ENCODE measurements around the gene ZNF385A. TPM values are rescaled to one million over a fixed set of nuclear protein-coding genes. Genes with fewer than 3 reads are reported as not detected.

ZNF385A gene
- total and polyA plus RNA-seq, 2 of the 8 experiments (the other 6 are each of a cell fraction or from before 2014, with no cell fraction given): 5.2 to 14.3 TPM

- Histone ChIP-seq H2BK120ac (replicated peaks; ENCODE audit: low read depth, low read length) (peak overlapping the region; percentile 12), H3K36me3 (ENCODE audit: control insufficient read depth in 2 of 4, insufficient read depth in 4 of 4, low read length in 3 of 4) (peaks cover 0 to 22% (median 13%) of the 10 kb centered on the region in 4 experiments; a peak in 6 of 8 replicates), H2AFZ (ENCODE audit: low read length) (no peak overlapping the region), H3K4me2 (ENCODE audit: insufficient read depth in 1 of 2, low read depth in 2 of 2, low read length in 2 of 2) (peak overlapping the region; percentile 80 to 98), H3K4ac (replicated peaks; ENCODE audit: insufficient read length, low read depth, low read length) (peak overlapping the region; percentile 63), H3K9me3 (ENCODE audit: insufficient read depth in 2 of 2, low read depth in 1 of 2, low read length in 1 of 2) (no peaks in the 10 kb centered on the region), H3K18ac (ENCODE audit: extremely low read depth, low read length) (peak overlapping the region; percentile 91; the same call in 1 of the 2 replicates), H3K79me1 (ENCODE audit: low read depth, low read length) (no peaks in the 10 kb centered on the region), H2BK15ac (ENCODE audit: low read length) (no peak overlapping the region; the same call in 1 of the 2 replicates), H3K23ac (ENCODE audit: insufficient read length) (no peak overlapping the region), H4K91ac (replicated peaks; ENCODE audit: insufficient read length, low read length) (peak overlapping the region; percentile 70), H3K27ac (ENCODE audit: low read depth, low read length) (peak overlapping the region; percentile 61), H2AK5ac (ENCODE audit: low read depth, low read length) (no peak overlapping the region), H2BK20ac (ENCODE audit: low read length) (no peak overlapping the region), H3K27me3 (replicated peaks in 1 of 4; ENCODE audit: control insufficient read depth in 3 of 4, extremely low read depth in 1 of 4, insufficient read depth in 3 of 4, low read length in 3 of 4) (peaks cover 0 to 9% (median 4%) of the 10 kb centered on the region in 4 experiments; a peak in 3 of 7 replicates), H3K4me3 (ENCODE audit: extremely low read depth in 1 of 4, insufficient read depth in 2 of 4, low read depth in 3 of 4, low read length in 4 of 4) (peak overlapping the region; percentile 44 to 64 (median 62)), H4K8ac (ENCODE audit: extremely low read depth, insufficient read depth, low read length) (no peak overlapping the region; the same call in 1 of the 2 replicates), H2BK5ac (ENCODE audit: low read depth, low read length) (peak overlapping the region; percentile 80; the same call in 1 of the 2 replicates), H3K23me2 (ENCODE audit: low read depth, low read length) (peaks cover 3% of the 10 kb centered on the region), H4K20me1 (replicated peaks in 1 of 2; ENCODE audit: control insufficient read depth in 1 of 2, insufficient read depth in 2 of 2, low read length in 2 of 2) (no peaks in the 10 kb centered on the region), H3K79me2 (ENCODE audit: control insufficient read depth in 1 of 2, insufficient read depth in 2 of 2, low read length in 2 of 2) (no peaks in the 10 kb centered on the region), H3K56ac (replicated peaks; ENCODE audit: insufficient read length, low read depth, low read length) (no peak overlapping the region), H2BK12ac (ENCODE audit: low read depth, low read length) (no peak overlapping the region), H3K9ac (replicated peaks in 1 of 4; ENCODE audit: extremely low read depth in 1 of 4, low read depth in 3 of 4, low read length in 3 of 4) (peak overlapping the region in 3 of 4 experiments; percentile 49 to 70 (median 67); a peak in 6 of 7 replicates), H3K14ac (ENCODE audit: insufficient read length) (no peak overlapping the region), H3K4me1 (replicated peaks in 1 of 4; ENCODE audit: control insufficient read depth in 3 of 4, insufficient read depth in 4 of 4, low read length in 3 of 4) (peaks cover 27 to 69% (median 33%) of the 10 kb centered on the region in 4 experiments), H4K5ac (ENCODE audit: insufficient read length, low read depth, low read length) (no peak overlapping the region)
- WGBS, 2 experiments (ENCODE audit: extremely low coverage in 1 of 2, insufficient coverage in 1 of 2, insufficient read length in 1 of 2, insufficient replicate concordance in 2 of 2, low coverage in 1 of 2, low lambda C conversion rate in 2 of 2, missing lambda C conversion rate in 1 of 2): 3% methylated on average over 18 of the region's 21 CpGs; no CpG with 5 or more reads in 1 of the 2 experiments
- POLR2A ChIA-PET (ENCODE audit: partially characterized antibody): interaction anchor here (0.8 to 6.3 kb wide), 20 partner anchors 10 to 141 kb away, joined by 3 to 74 read pairs (median 4); partner anchors contain the start of genes CBX5, COPZ1, HNRNPA1 and NFE2
- DNase-seq (ENCODE audit: low read depth in 1 of 2, low spot score in 2 of 2): peak; percentile 50 to 70
- FAIRE-seq: no peak
- CTCF ChIA-PET (ENCODE audit: partially characterized antibody): interaction anchor here (0.7 to 6.2 kb wide), 22 partner anchors 9 to 142 kb away, joined by 3 to 121 read pairs (median 5); partner anchors contain the start of gene COPZ1
- no peak for TF ChIP-seq TBP (IDR thresholded peaks at IDR 0.05; ENCODE audit: low read depth, low read length)
Observed at GRCh38 chr12:54352022-54352531, 32.5 kb downstream of the ZNF385A start.
